ENCODE results near the gene TUBB1. TPM values are rescaled to one million over a fixed set of nuclear protein-coding genes. Genes with fewer than 3 reads are reported as not detected.

Gene TUBB1
- total RNA-seq, 4 donors from 2014 or later: 0.15 TPM; not detected in 3

DNA sequence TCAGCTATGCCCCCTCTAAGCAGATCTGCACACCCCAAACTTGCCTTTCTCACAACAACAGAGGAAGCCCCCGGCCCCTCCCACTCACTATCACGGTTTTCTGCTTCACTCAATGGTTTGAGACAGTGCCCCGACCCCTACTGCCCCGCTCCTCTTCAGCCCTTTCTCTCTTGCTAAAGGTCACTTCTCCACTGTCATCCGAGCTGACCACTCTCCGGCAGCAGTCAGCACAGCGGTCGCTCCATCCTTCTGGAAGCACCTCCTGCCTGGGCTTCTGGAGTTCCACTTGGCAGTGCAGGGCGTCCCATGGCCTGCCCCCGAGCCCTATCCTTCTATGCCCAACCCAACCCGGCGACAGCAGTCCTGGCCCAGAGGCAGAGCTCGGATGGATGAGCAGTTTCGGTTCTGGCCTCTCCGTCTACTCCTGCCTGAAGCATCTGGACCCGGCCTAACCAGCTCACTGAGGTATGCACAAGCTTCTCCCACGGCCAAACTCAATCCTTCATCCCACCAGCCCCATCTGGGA lies 16.3 kb upstream of the TUBB1 start:
- Histone ChIP-seq H3K4me1 (peaks cover 0 to 50% (median 28%) of the 10 kb centered on the region in 3 donors), H3K36me3 (peaks cover 0 to 64% of the 10 kb centered on the region in 2 donors), H3K9me3 (no peaks in the 10 kb centered on the region), H3K4me3 (no peak overlapping the region), H3K27ac (peak overlapping the region in 1 of 4 donors; percentile 87), H3K27me3 (no peaks in the 10 kb centered on the region)
- no peak for ATAC-seq
- WGBS, 2 donors (ENCODE audit: low coverage in 1 of 2): 82 to 83% methylated on average over 6 to 11 of the region's 17 CpGs
- TF ChIP-seq, protein P1, sequence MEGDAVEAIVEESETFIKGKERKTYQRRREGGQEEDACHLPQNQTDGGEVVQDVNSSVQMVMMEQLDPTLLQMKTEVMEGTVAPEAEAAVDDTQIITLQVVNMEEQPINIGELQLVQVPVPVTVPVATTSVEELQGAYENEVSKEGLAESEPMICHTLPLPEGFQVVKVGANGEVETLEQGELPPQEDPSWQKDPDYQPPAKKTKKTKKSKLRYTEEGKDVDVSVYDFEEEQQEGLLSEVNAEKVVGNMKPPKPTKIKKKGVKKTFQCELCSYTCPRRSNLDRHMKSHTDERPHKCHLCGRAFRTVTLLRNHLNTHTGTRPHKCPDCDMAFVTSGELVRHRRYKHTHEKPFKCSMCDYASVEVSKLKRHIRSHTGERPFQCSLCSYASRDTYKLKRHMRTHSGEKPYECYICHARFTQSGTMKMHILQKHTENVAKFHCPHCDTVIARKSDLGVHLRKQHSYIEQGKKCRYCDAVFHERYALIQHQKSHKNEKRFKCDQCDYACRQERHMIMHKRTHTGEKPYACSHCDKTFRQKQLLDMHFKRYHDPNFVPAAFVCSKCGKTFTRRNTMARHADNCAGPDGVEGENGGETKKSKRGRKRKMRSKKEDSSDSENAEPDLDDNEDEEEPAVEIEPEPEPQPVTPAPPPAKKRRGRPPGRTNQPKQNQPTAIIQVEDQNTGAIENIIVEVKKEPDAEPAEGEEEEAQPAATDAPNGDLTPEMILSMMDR (IDR thresholded peaks at IDR 0.05): no peak
- TF ChIP-seq POLR2AphosphoS5 (IDR thresholded peaks at IDR 0.05) (no peak), POLR2A (IDR thresholded peaks at IDR 0.05) (no peak), EP300 (IDR thresholded peaks at IDR 0.05) (no peak)

DNA sequence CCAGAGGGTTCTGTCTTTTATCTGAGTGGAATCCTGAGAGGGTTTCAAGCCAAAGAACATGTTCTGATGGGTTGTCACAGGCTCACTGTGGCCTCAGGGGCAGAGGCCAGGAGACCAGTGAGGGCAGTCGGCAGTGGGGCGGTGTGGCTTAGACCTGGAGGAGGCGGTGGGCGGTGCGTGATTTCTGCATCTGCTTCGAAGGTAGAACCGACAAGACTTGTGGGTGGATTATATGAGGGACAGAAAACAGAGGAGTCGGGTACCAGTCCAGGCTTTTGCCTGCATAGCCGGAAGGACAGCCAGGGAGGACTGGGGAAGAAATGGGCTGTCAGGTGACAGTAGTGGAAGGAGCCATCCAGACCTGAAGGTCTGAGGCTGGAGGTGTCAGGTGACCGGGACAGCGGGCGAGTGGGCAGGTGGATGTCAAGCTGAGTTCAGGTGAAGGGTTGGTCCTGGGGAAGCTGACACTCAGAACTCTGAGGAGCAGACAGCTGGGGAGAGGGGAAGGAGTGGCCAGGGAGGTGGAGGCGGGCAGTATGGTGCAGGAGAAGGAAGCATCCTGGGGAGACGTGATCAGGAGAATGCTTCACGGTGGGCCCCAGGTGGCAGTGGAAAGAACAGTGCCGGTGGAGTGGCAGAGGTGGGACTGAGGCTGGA lies 15.3 kb upstream of the TUBB1 start:
- no peak for ATAC-seq
- H3K27me3 ChIP-seq: no peaks in the 10 kb centered on the region
- H3K9me3 ChIP-seq: no peaks in the 10 kb centered on the region
- 81 to 97% methylated on average over 6 to 13 of the region's 16 CpGs for WGBS, 2 donors (ENCODE audit: low coverage in 1 of 2)
- H3K36me3 ChIP-seq: peaks cover 0 to 54% of the 10 kb centered on the region in 2 donors
- TF ChIP-seq POLR2A (IDR thresholded peaks at IDR 0.05) (no peak), EP300 (IDR thresholded peaks at IDR 0.05) (no peak), POLR2AphosphoS5 (IDR thresholded peaks at IDR 0.05) (no peak)
- TF ChIP-seq, protein P1 (IDR thresholded peaks at IDR 0.05): no peak
- H3K27ac ChIP-seq: peak overlapping the region in 3 of 4 donors; percentile 87 to 91 (median 89)
- H3K4me3 ChIP-seq: no peak overlapping the region
- H3K4me1 ChIP-seq: peaks cover 0 to 50% (median 28%) of the 10 kb centered on the region in 3 donors

DNA sequence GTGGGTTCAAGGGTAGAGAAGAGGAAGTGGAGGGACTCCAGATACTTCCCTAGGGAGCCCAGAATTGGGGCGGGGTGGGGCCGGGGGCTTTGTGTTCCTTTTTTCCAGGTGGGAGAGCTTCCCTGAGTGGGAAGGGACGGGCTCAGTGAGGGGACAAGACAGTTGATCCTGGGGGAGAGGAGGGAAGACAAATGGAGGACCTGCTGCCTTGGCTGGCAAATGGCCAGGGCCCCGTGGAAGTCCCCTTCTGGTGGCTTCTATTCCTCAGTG lies 14.8 kb upstream of the TUBB1 start:
- WGBS, 2 donors (ENCODE audit: low coverage in 1 of 2): 80% methylated on average over 1 of the region's 4 CpGs
- TF ChIP-seq, protein P1 (IDR thresholded peaks at IDR 0.05): no peak
- TF ChIP-seq EP300 (IDR thresholded peaks at IDR 0.05) (no peak), POLR2AphosphoS5 (IDR thresholded peaks at IDR 0.05) (no peak), POLR2A (IDR thresholded peaks at IDR 0.05) (no peak)
- Histone ChIP-seq H3K4me1 (peaks cover 0 to 50% (median 28%) of the 10 kb centered on the region in 3 donors), H3K27me3 (no peaks in the 10 kb centered on the region), H3K27ac (peak overlapping the region in 3 of 4 donors; percentile 87 to 91 (median 89)), H3K4me3 (no peak overlapping the region), H3K9me3 (no peaks in the 10 kb centered on the region), H3K36me3 (peaks cover 0 to 49% of the 10 kb centered on the region in 2 donors)
- no peak for ATAC-seq

GRCh38 chr20:59004763-59005522 lies 14.3 kb upstream of the TUBB1 start:
- Histone ChIP-seq H3K4me3 (peak overlapping the region in 1 of 2 donors; percentile 91), H3K4me1 (peaks cover 0 to 50% (median 28%) of the 10 kb centered on the region in 3 donors), H3K36me3 (peaks cover 0 to 44% of the 10 kb centered on the region in 2 donors), H3K9me3 (no peaks in the 10 kb centered on the region), H3K27me3 (no peaks in the 10 kb centered on the region), H3K27ac (peak overlapping the region in 3 of 4 donors; percentile 87 to 91 (median 89))
- no peak for TF ChIP-seq EP300 (IDR thresholded peaks at IDR 0.05)
- TF ChIP-seq, protein P1 (IDR thresholded peaks at IDR 0.05): no peak
- TF ChIP-seq POLR2A (IDR thresholded peaks at IDR 0.05): no peak
- TF ChIP-seq POLR2AphosphoS5 (IDR thresholded peaks at IDR 0.05): no peak
- 55 to 64% methylated on average over 2 to 6 of the region's 17 CpGs for WGBS, 2 donors (ENCODE audit: low coverage in 1 of 2)
- ATAC-seq: peak; percentile 37

Data from gastroesophageal sphincter (tissue), 4 donors.